SK-N-SH (cell line): ENCODE measurements around the gene CADPS2. TPM values are rescaled to one million over a fixed set of nuclear protein-coding genes. Genes with fewer than 3 reads are reported as not detected.

Experiments used
- CTCF ChIA-PET: fragments of 300-600, 350-600 bp; formaldehyde crosslinking; extraction: SDS; loops from one replicate; lab custom pipeline; 2021; lab: Yijun Ruan, JAX
- POLR2A ChIA-PET: fragments of 350-600 bp; sonication (Branson Sonifier 250); formaldehyde crosslinking; extraction: SDS; loops from one replicate; lab custom pipeline; 2020; ENCODE audit warnings: antibody characterized with exemption, inconsistent platforms; lab: Yijun Ruan, JAX
- DNase-seq: peaks from one replicate; pipeline ENCODE4 v3.0.0; 2012
- H2AFZ ChIP-seq: fragments of 200-600 bp; sonication (generic); 2 replicates; pipeline ENCODE4 v1.8.1; 2016; ENCODE audit warnings: antibody characterized with exemption, mild to moderate bottlenecking, low read depth
- H3F3A ChIP-seq: fragments of 200-600 bp; sonication (generic); replicated peaks from 2 replicates; pipeline ENCODE3; 2016; ENCODE audit warnings: antibody characterized with exemption, mild to moderate bottlenecking; ENCODE audit not compliant: insufficient read depth
- H3K27ac ChIP-seq, 2 experiments: fragments of 200-500 bp in 1 of 2; fragments of 200-600 bp in 1 of 2; sonication (Bioruptor generic) in 1 of 2; sonication (generic), shearing (Covaris generic) in 1 of 2; 2 replicates each; pipeline versions ENCODE4 v1.5.1 to v1.6.1; 2014 to 2016; ENCODE audit warnings: low read depth in 2 of 2, inconsistent platforms in 1 of 2, low read length in 1 of 2, mild to moderate bottlenecking in 1 of 2, mixed read lengths in 1 of 2
- H3K27me3 ChIP-seq: fragments of 200-600 bp; sonication (generic), shearing (Covaris generic); 2 replicates; pipeline ENCODE4 v1.6.1; 2016; ENCODE audit warnings: mixed run types; ENCODE audit not compliant: insufficient read depth
- H3K36me3 ChIP-seq, 2 experiments: fragments of 200-500 bp in 1 of 2; fragments of 200-600 bp in 1 of 2; sonication (Bioruptor generic) in 1 of 2; sonication (generic) in 1 of 2; replicated peaks in 1 of 2; 2 replicates each; pipeline versions ENCODE3 to v1.5.1; 2014 to 2016; ENCODE audit warnings: low read length in 1 of 2, mild to moderate bottlenecking in 1 of 2; ENCODE audit not compliant: insufficient read depth in 2 of 2, control insufficient read depth in 1 of 2
- H3K4me1 ChIP-seq, 2 experiments: fragments of 200-500 bp in 1 of 2; fragments of 200-600 bp in 1 of 2; sonication (Bioruptor generic) in 1 of 2; sonication (generic), shearing (Covaris generic) in 1 of 2; 2 replicates each; pipeline versions ENCODE4 v1.5.1 to v1.6.1; 2014 to 2016; ENCODE audit warnings: low read depth in 1 of 2, low read length in 1 of 2, mixed run types in 1 of 2; ENCODE audit not compliant: insufficient read depth in 2 of 2, control insufficient read depth in 1 of 2
- H3K4me2 ChIP-seq: fragments of 200-600 bp; sonication (generic), shearing (Covaris generic); 2 replicates; pipeline ENCODE4 v1.6.1; 2017; ENCODE audit warnings: mixed run types
- H3K4me3 ChIP-seq, 2 experiments: fragments of 200-500 bp in 1 of 2; fragments of 200-600 bp in 1 of 2; sonication (Bioruptor generic) in 1 of 2; sonication (generic), shearing (Covaris generic) in 1 of 2; 2 replicates each; pipeline versions ENCODE4 v1.5.1 to v1.8.1; 2014 to 2016; ENCODE audit warnings: low read depth in 2 of 2, inconsistent platforms in 1 of 2, low read length in 1 of 2, mild to moderate bottlenecking in 1 of 2, mixed read lengths in 1 of 2, moderate library complexity in 1 of 2
- H3K79me2 ChIP-seq: fragments of 200-600 bp; sonication (generic); 2 replicates; pipeline ENCODE4 v1.8.1; 2017; ENCODE audit warnings: mild to moderate bottlenecking; ENCODE audit not compliant: insufficient read depth
- H3K9ac ChIP-seq: fragments of 200-600 bp; sonication (generic); 2 replicates; pipeline ENCODE4 v1.6.1; 2017; ENCODE audit warnings: mixed run types
- H3K9me2 ChIP-seq: fragments of 200-600 bp; sonication (generic); 2 replicates; pipeline ENCODE4 v1.6.1; 2017; ENCODE audit warnings: mixed run types
- H3K9me3 ChIP-seq: fragments of 200-600 bp; sonication (generic); 2 replicates; pipeline ENCODE4 v1.6.1; 2017; ENCODE audit warnings: mixed run types, mild to moderate bottlenecking, moderate library complexity
- H4K20me1 ChIP-seq: fragments of 200-600 bp; sonication (generic); 2 replicates; pipeline ENCODE4 v1.6.1; 2017; ENCODE audit warnings: mild to moderate bottlenecking, mixed run types; ENCODE audit not compliant: insufficient read depth
- CHD2 ChIP-seq: fragments of 150-350 bp; IDR thresholded peaks from 2 replicates; pipeline ENCODE4 v1.6.1; 2018; ENCODE audit warnings: low read length; ENCODE audit not compliant: partially characterized antibody
- ELF1 ChIP-seq: IDR thresholded peaks from 2 replicates; pipeline ENCODE4 v1.4.0; 2012
- EP300 ChIP-seq, 2 experiments: IDR thresholded peaks; 2 replicates each; pipeline versions ENCODE4 v1.4.0 to v1.6.1; 2012; ENCODE audit warnings: borderline replicate concordance in 1 of 2, low read depth in 1 of 2, low read length in 1 of 2
- EZH2phosphoT487 ChIP-seq: fragments of 200-600 bp; sonication (generic); IDR thresholded peaks from 2 replicates; pipeline ENCODE4 v1.6.1; 2017; ENCODE audit warnings: low read depth, mixed run types, mild to moderate bottlenecking, antibody characterized with exemption, moderate library complexity, borderline replicate concordance
- FOXJ3 ChIP-seq: sonication (generic); formaldehyde crosslinking; IDR thresholded peaks from 2 replicates; pipeline ENCODE4 v1.5.1; 2020; ENCODE audit warnings: mild to moderate bottlenecking, missing genetic modification reagents
- FOXM1 ChIP-seq: IDR thresholded peaks from 2 replicates; pipeline ENCODE4 v1.4.0; 2012; ENCODE audit warnings: low read depth, mild to moderate bottlenecking
- GABPA ChIP-seq: IDR thresholded peaks from 2 replicates; pipeline ENCODE4 v1.4.0; 2012; ENCODE audit warnings: low read depth, mild to moderate bottlenecking
- GATA2 ChIP-seq: sonication (generic); formaldehyde crosslinking; IDR thresholded peaks from 2 replicates; pipeline ENCODE4 v1.5.0; 2020; ENCODE audit warnings: mild to moderate bottlenecking, missing genetic modification reagents
- MAX ChIP-seq: IDR thresholded peaks from 2 replicates; pipeline ENCODE4 v1.4.0; 2012; ENCODE audit warnings: low read depth
- MEF2A ChIP-seq: IDR thresholded peaks from 2 replicates; pipeline ENCODE4 v1.4.0; 2012; ENCODE audit warnings: low read depth, borderline replicate concordance
- NFIC ChIP-seq: IDR thresholded peaks from 2 replicates; pipeline ENCODE4 v1.4.0; 2012; ENCODE audit warnings: borderline replicate concordance
- NRF1 ChIP-seq: IDR thresholded peaks from 2 replicates; pipeline ENCODE4 v1.6.1; 2012; ENCODE audit warnings: low read depth, mild to moderate bottlenecking, low read length
- POLR2AphosphoS5 ChIP-seq: IDR thresholded peaks from 2 replicates; pipeline ENCODE4 v1.6.1; 2012; ENCODE audit warnings: low read depth, low read length
- RCOR1 ChIP-seq: fragments of 150-350 bp; IDR thresholded peaks from 2 replicates; pipeline ENCODE4 v1.6.1; 2017; ENCODE audit warnings: antibody characterized with exemption, low read length
- REST ChIP-seq: IDR thresholded peaks from 2 replicates; pipeline ENCODE4 v1.6.1; 2012; ENCODE audit warnings: mild to moderate bottlenecking, low read depth, low read length, moderate library complexity
- RFX5 ChIP-seq: IDR thresholded peaks from 2 replicates; pipeline ENCODE4 v1.6.1; 2012; ENCODE audit warnings: mild to moderate bottlenecking, improper control_type of control experiment, low read length
- RXRA ChIP-seq: IDR thresholded peaks from 2 replicates; pipeline ENCODE4 v1.4.0; 2012; ENCODE audit warnings: low read depth, mild to moderate bottlenecking, borderline replicate concordance
- SIN3A ChIP-seq: IDR thresholded peaks from 2 replicates; pipeline ENCODE4 v1.6.1; 2012; ENCODE audit warnings: low read depth, mild to moderate bottlenecking, low read length, moderate library complexity, borderline replicate concordance
- SMC3 ChIP-seq: IDR thresholded peaks from 2 replicates; pipeline ENCODE4 v1.6.1; 2012; ENCODE audit warnings: low read depth, low read length, improper control_type of control experiment
- TAF1 ChIP-seq: IDR thresholded peaks from 2 replicates; pipeline ENCODE4 v1.6.1; 2012; ENCODE audit warnings: low read depth, mild to moderate bottlenecking, low read length, moderate library complexity, borderline replicate concordance
- TCF12 ChIP-seq: IDR thresholded peaks from 2 replicates; pipeline ENCODE4 v1.4.0; 2012
- TEAD4 ChIP-seq: IDR thresholded peaks from 2 replicates; pipeline ENCODE4 v1.4.0; 2012; ENCODE audit warnings: mild to moderate bottlenecking, borderline replicate concordance; ENCODE audit not compliant: insufficient read depth
- USF1 ChIP-seq: IDR thresholded peaks from 2 replicates; pipeline ENCODE4 v1.4.0; 2012; ENCODE audit warnings: low read depth, borderline replicate concordance
- USF2 ChIP-seq: fragments of 150-350 bp; IDR thresholded peaks from 2 replicates; pipeline ENCODE4 v1.6.1; 2017; ENCODE audit warnings: antibody characterized with exemption, low read length, low read depth, borderline replicate concordance
- ZBTB33 ChIP-seq: IDR thresholded peaks from 2 replicates; pipeline ENCODE4 v1.4.0; 2012; ENCODE audit warnings: low read depth, borderline replicate concordance
- WGBS: methylation state at CpG from one replicate; pipeline ENCODE4 v1.1.6; 2017; ENCODE audit warnings: low lambda C conversion rate; 5-methylcytosine and 5-hydroxymethylcytosine counted together
- polyA plus RNA-seq, 3 experiments: library from polyadenylated mRNA; depleted of rRNA; stranded (reverse); fragments of >200 nt; gene quantifications; 2 replicates each; pipeline ENCODE4 v1.2.3, GENCODE V29; 2012

The CADPS2 gene
- polyA plus RNA-seq, 1 of the 3 experiments (the other 2 are of a cell fraction): 0.05 TPM

- ChIA-PET POLR2A (no interaction called here), CTCF (interaction anchor here (1.7 kb wide), 1 partner anchor 19 kb away, joined by 4 read pairs; no protein-coding TSS in a partner anchor)
- peaks cover 47% of the 10 kb centered on the region for H3K27me3 ChIP-seq
- H3K9me3 ChIP-seq: no peaks in the 10 kb centered on the region
- H3K4me2 ChIP-seq: peak overlapping the region; percentile 90
- peak overlapping the region; percentile 87; the same call in 1 of the 2 replicates for H2AFZ ChIP-seq
- H3K79me2 ChIP-seq: no peaks in the 10 kb centered on the region
- H3K4me1 ChIP-seq: peaks cover 0 to 15% of the 10 kb centered on the region in 2 experiments; a peak in 1 of 4 replicates
- H3K9me2 ChIP-seq: no peaks in the 10 kb centered on the region
- H4K20me1 ChIP-seq: no peaks in the 10 kb centered on the region
- DNase-seq: peak; percentile 42
- no peaks in the 10 kb centered on the region for H3K36me3 ChIP-seq
- peak overlapping the region; percentile 63 to 71; a peak in 3 of 4 replicates for H3K4me3 ChIP-seq
- no peak overlapping the region for H3K9ac ChIP-seq
- 5% methylated on average over 12 of the region's 12 CpGs for WGBS
- H3F3A ChIP-seq: no peaks in the 10 kb centered on the region
- H3K27ac ChIP-seq: no peak overlapping the region
- TF ChIP-seq GABPA (no peak), FOXJ3 (CRISPR knock-in tag) (no peak), RXRA (no peak), NRF1 (no peak), RCOR1 (no peak), TAF1 (no peak), GATA2 (CRISPR knock-in tag) (no peak), EP300 (IDR thresholded peaks at IDR 0.05; ENCODE audit: borderline replicate concordance in 1 of 2, low read depth in 1 of 2, low read length in 1 of 2) (no peak), POLR2AphosphoS5 (no peak), TCF12 (no peak), MAX (0 out of 2 replicates have a peak, but pooled peaks have one; percentile 35), USF2 (no peak), FOXM1 (no peak), SIN3A (no peak), REST (no peak), MEF2A (no peak), NFIC (no peak), ELF1 (no peak), TEAD4 (no peak), SMC3 (no peak), CHD2 (no peak), RFX5 (no peak), EZH2phosphoT487 (0 out of 2 replicates have a peak, but pooled peaks have one; percentile 2), USF1 (peak; percentile 39; the same call in 1 of the 2 replicates), ZBTB33 (no peak)
Measured at GRCh38 chr7:122887198-122887597, 938 bp upstream of the CADPS2 start.
